CD14-positive monocyte (primary cell): ENCODE results near the gene SCP2. TPM values are rescaled to one million over a fixed set of nuclear protein-coding genes. Genes with fewer than 3 reads are reported as not detected.

ENCODE experiments used
- DNase-seq, 3 donors: peaks; one replicate each; pipeline ENCODE4 v3.0.0-alpha.2; 2011 to 2022
- H2AFZ ChIP-seq: 2 replicates; pipeline ENCODE4 v1.6.0; 2012; ENCODE audit warnings: mild to moderate bottlenecking, low read depth, low read length, inconsistent platforms; ENCODE audit not compliant: insufficient read depth, poor library complexity, severe bottlenecking
- H3K27ac ChIP-seq, 2 donors: 1 replicate in 1 of 2; 2 replicates in 1 of 2; pipeline ENCODE4 v1.5.1; 2012 to 2013; ENCODE audit warnings: low read length in 2 of 2, control low read depth in 1 of 2, inconsistent platforms in 1 of 2, low read depth in 1 of 2, mild to moderate bottlenecking in 1 of 2
- H3K27me3 ChIP-seq, 2 donors: one replicate each; pipeline versions ENCODE4 v1.6.0 to v1.6.1; 2011 to 2013; ENCODE audit warnings: low read length in 2 of 2; ENCODE audit not compliant: control insufficient read depth in 2 of 2, insufficient read depth in 2 of 2
- H3K36me3 ChIP-seq, 2 donors: replicated peaks in 1 of 2; 1 replicate in 1 of 2; 2 replicates in 1 of 2; pipeline versions ENCODE4 v1.5.1 to v1.6.1; 2012 to 2013; ENCODE audit warnings: low read length in 2 of 2, control low read depth in 1 of 2, inconsistent platforms in 1 of 2, mild to moderate bottlenecking in 1 of 2; ENCODE audit not compliant: insufficient read depth in 2 of 2, control insufficient read depth in 1 of 2
- H3K4me1 ChIP-seq, 2 donors: 1 replicate in 1 of 2; 2 replicates in 1 of 2; pipeline versions ENCODE4 v1.5.1 to v1.6.1; 2012 to 2013; ENCODE audit warnings: low read length in 2 of 2, control low read depth in 1 of 2, inconsistent platforms in 1 of 2, mild to moderate bottlenecking in 1 of 2, moderate library complexity in 1 of 2; ENCODE audit not compliant: insufficient read depth in 2 of 2, control insufficient read depth in 1 of 2
- H3K4me2 ChIP-seq: replicated peaks from 2 replicates; pipeline ENCODE3; 2012; ENCODE audit warnings: low read length, moderate library complexity, mild to moderate bottlenecking; ENCODE audit not compliant: poor library complexity, severe bottlenecking; ENCODE audit errors: extremely low read depth
- H3K4me3 ChIP-seq, 3 experiments: fragments of 200-600 bp in 1 of 3; sonication (generic) in 1 of 3; replicated peaks in 1 of 3; 1 replicate in 2 of 3; 2 replicates in 1 of 3; pipeline ENCODE4 v1.5.1; 2011 to 2013; ENCODE audit warnings: low read length in 3 of 3, mild to moderate bottlenecking in 3 of 3, control low read depth in 2 of 3, low read depth in 2 of 3, inconsistent platforms in 1 of 3, moderate library complexity in 1 of 3
- H3K79me2 ChIP-seq: 2 replicates; pipeline ENCODE4 v1.6.0; 2012; ENCODE audit warnings: mild to moderate bottlenecking, control low read depth, inconsistent platforms, low read length, moderate library complexity; ENCODE audit not compliant: insufficient read depth
- H3K9ac ChIP-seq: 2 replicates; pipeline ENCODE4 v1.6.0; 2017; ENCODE audit warnings: low read length, mild to moderate bottlenecking; ENCODE audit not compliant: insufficient read depth, poor library complexity, severe bottlenecking
- H3K9me3 ChIP-seq, 2 donors: replicated peaks in 1 of 2; 1 replicate in 1 of 2; 2 replicates in 1 of 2; pipeline versions ENCODE4 v1.5.1 to v1.6.1; 2012 to 2013; ENCODE audit warnings: low read length in 2 of 2, control low read depth in 1 of 2; ENCODE audit not compliant: control insufficient read depth in 1 of 2, insufficient read depth in 1 of 2
- H4K20me1 ChIP-seq: 2 replicates; pipeline ENCODE4 v1.6.0; 2012; ENCODE audit warnings: mild to moderate bottlenecking, low read length, control low read depth, moderate library complexity; ENCODE audit not compliant: insufficient read depth
- H3K27ac Mint-ChIP-seq, 7 donors: one replicate each; pipeline ENCODE4 v1.8.0; 2020; ENCODE audit warnings: mild to moderate bottlenecking in 7 of 7, mixed read lengths in 7 of 7, moderate library complexity in 6 of 7, inconsistent platforms in 2 of 7
- H3K27me3 Mint-ChIP-seq, 3 donors: one replicate each; pipeline ENCODE4 v1.8.0; 2021 to 2022; ENCODE audit warnings: low read depth in 3 of 3, mild to moderate bottlenecking in 3 of 3, mixed read lengths in 3 of 3, moderate library complexity in 3 of 3, inconsistent platforms in 1 of 3
- H3K36me3 Mint-ChIP-seq, 2 donors: one replicate each; pipeline ENCODE4 v1.8.0; 2020; ENCODE audit warnings: mixed read lengths in 2 of 2, inconsistent platforms in 1 of 2, mild to moderate bottlenecking in 1 of 2
- H3K4me1 Mint-ChIP-seq: one replicate; pipeline ENCODE4 v1.8.0; 2020; ENCODE audit warnings: mild to moderate bottlenecking, mixed read lengths
- H3K4me3 Mint-ChIP-seq, 2 donors: one replicate each; pipeline ENCODE4 v1.8.0; 2020; ENCODE audit warnings: mild to moderate bottlenecking in 2 of 2, mixed read lengths in 2 of 2, moderate library complexity in 1 of 2
- H3K9me3 Mint-ChIP-seq, 7 donors: one replicate each; pipeline ENCODE4 v1.8.0; 2020 to 2022; ENCODE audit warnings: mixed read lengths in 7 of 7, mild to moderate bottlenecking in 6 of 7, moderate library complexity in 6 of 7, inconsistent platforms in 2 of 7
- WGBS: methylation state at CpG from one replicate; pipeline ENCODE4 v1.1.5; 2013; ENCODE audit warnings: missing lambda C conversion rate; ENCODE audit not compliant: insufficient coverage; 5-methylcytosine and 5-hydroxymethylcytosine counted together
- intact Hi-C, 2 donors: fragments of 100-400 bp; cut with micrococcal nuclease; formaldehyde crosslinking; loops; one replicate each; pipeline versions ENCODE4 v1.15.0 to v1.15.1; 2023
- polyA plus RNA-seq, 3 donors: library from polyadenylated mRNA; depleted of rRNA in 1 of 3; unstranded in 2 of 3; stranded (reverse) in 1 of 3; fragments of 300-500 nt in 2 of 3; fragments of >200 nt in 1 of 3; fragmentation: Illumina TruSeq in 2 of 3; gene quantifications; 1 replicate in 2 of 3; 2 replicates in 1 of 3; pipeline ENCODE4 v1.2.3, GENCODE V29; 2012 to 2021
- TF ChIP-seq, protein P1 (sequence below): fragments of 200-600 bp; IDR thresholded peaks from one replicate; pipeline ENCODE4 v1.8.0; 2022; ENCODE audit warnings: antibody characterized with exemption, mild to moderate bottlenecking

The SCP2 gene
- polyA plus RNA-seq, 3 donors = 56.3 to 197 (median 156) TPM

DNA sequence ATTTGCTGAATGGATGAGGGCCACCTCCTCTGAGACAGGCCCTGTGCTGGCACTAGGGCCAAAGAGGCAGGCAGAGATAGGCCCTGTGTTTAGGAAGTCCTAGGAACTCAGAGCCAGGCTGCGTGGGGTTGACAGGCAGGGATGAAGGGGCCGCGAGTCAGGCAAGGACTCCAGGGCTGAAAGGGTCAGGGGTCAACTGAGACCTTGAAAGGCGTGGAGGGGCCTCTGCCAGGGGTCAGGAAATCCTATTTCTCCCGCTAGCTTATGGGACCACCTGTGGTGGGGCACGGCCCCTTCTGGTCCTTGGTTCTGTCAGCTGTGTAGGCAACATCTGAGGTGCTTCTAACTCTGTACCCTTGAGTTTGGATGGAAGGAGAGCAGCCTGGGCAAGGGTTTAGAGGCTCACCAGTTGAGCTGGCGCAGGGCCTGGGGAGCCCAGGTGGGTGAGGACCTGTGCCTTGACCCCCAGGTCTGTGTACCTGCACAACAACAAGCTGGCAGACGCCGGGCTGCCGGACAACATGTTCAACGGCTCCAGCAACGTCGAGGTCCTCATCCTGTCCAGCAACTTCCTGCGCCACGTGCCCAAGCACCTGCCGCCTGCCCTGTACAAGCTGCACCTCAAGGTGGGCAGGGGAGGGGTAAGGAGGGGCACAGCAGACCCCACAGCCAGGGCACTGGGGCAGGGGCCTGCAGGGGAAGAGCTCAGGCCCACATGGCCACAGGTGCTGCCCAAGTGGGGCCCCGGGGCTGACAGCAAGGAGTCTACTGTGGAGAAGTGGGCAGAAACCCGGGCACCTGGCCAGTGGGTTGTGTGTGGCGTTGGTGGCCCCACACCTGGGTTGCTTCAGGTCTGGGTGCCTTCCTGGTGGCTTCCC, 149.9 kb downstream of the SCP2 start:
- Mint-ChIP-seq H3K36me3 (no peaks in the 10 kb centered on the region), H3K27me3 (peaks cover 0 to 2% (median 2%) of the 10 kb centered on the region in 3 donors), H3K9me3 (no peaks in the 10 kb centered on the region), H3K4me3 (no peak overlapping the region), H3K27ac (no peak overlapping the region), H3K4me1 (no peaks in the 10 kb centered on the region)
- no peak overlapping the region for H3K4me2 ChIP-seq
- TF ChIP-seq, protein P1, sequence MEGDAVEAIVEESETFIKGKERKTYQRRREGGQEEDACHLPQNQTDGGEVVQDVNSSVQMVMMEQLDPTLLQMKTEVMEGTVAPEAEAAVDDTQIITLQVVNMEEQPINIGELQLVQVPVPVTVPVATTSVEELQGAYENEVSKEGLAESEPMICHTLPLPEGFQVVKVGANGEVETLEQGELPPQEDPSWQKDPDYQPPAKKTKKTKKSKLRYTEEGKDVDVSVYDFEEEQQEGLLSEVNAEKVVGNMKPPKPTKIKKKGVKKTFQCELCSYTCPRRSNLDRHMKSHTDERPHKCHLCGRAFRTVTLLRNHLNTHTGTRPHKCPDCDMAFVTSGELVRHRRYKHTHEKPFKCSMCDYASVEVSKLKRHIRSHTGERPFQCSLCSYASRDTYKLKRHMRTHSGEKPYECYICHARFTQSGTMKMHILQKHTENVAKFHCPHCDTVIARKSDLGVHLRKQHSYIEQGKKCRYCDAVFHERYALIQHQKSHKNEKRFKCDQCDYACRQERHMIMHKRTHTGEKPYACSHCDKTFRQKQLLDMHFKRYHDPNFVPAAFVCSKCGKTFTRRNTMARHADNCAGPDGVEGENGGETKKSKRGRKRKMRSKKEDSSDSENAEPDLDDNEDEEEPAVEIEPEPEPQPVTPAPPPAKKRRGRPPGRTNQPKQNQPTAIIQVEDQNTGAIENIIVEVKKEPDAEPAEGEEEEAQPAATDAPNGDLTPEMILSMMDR = no peak
- H3K4me3 ChIP-seq = no peak overlapping the region
- H3K36me3 ChIP-seq = no peaks in the 10 kb centered on the region
- H3K79me2 ChIP-seq = no peaks in the 10 kb centered on the region
- H2AFZ ChIP-seq = no peak overlapping the region
- WGBS = 92% methylated on average over 15 of the region's 19 CpGs
- no peaks in the 10 kb centered on the region for H3K4me1 ChIP-seq
- no peak overlapping the region for H3K27ac ChIP-seq
- intact Hi-C loops = no loop called here
- DNase-seq = no peak
- no peaks in the 10 kb centered on the region for H4K20me1 ChIP-seq
- no peak overlapping the region for H3K9ac ChIP-seq
- no peaks in the 10 kb centered on the region for H3K9me3 ChIP-seq
- no peaks in the 10 kb centered on the region for H3K27me3 ChIP-seq

DNA sequence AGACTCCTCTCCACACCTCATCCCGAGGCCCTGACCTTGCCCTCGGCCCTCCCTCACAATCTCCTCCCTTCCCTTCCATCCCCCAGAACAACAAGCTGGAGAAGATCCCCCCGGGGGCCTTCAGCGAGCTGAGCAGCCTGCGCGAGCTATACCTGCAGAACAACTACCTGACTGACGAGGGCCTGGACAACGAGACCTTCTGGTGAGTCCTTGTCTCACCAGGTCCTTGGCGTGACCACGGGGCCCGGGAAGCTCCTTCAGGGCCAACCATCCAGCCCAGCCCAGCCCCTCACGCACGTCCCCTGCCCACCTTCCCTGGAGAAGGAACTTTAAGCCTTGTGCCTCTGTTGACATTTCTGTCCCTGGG, 150.5 kb downstream of the SCP2 start:
- Mint-ChIP-seq H3K4me3 (no peak overlapping the region), H3K4me1 (no peaks in the 10 kb centered on the region), H3K27me3 (peaks cover 0 to 2% (median 2%) of the 10 kb centered on the region in 3 donors), H3K9me3 (no peaks in the 10 kb centered on the region), H3K36me3 (no peaks in the 10 kb centered on the region), H3K27ac (peak overlapping the region in 1 of 7 donors; percentile 43)
- Histone ChIP-seq H4K20me1 (no peaks in the 10 kb centered on the region), H3K36me3 (no peaks in the 10 kb centered on the region), H3K9me3 (no peaks in the 10 kb centered on the region), H3K4me2 (no peak overlapping the region), H3K4me1 (no peaks in the 10 kb centered on the region), H3K79me2 (no peaks in the 10 kb centered on the region), H3K9ac (no peak overlapping the region), H3K27me3 (no peaks in the 10 kb centered on the region), H2AFZ (no peak overlapping the region), H3K4me3 (no peak overlapping the region), H3K27ac (no peak overlapping the region)
- TF ChIP-seq, protein P1 = no peak
- DNase-seq = no peak
- WGBS = 95% methylated on average over 10 of the region's 13 CpGs
- intact Hi-C loops = no loop called here
